G401 (cell line): ENCODE results near the gene ZBTB17. TPM values are rescaled to one million over a fixed set of nuclear protein-coding genes. Genes with fewer than 3 reads are reported as not detected.
"Not testable (repeated sequence)": the region's sequence is repeated elsewhere in the genome, so short reads cannot be mapped to it uniquely, and the experiment has no call there.

Experiments used
- DNase-seq: peaks from one replicate; pipeline ENCODE4 v3.0.0-alpha.2; 2015; ENCODE audit warnings: low spot score
- in situ Hi-C: cut with HindIII; loops from 2 replicates; pipeline ENCODE4 v1.10.0; 2016; ENCODE audit warnings: low sequenced_read_pairs, mixed read lengths
- total RNA-seq: library from RNA; depleted of rRNA; stranded (reverse); fragments of >200 nt; shearing (Covaris generic); gene quantifications from 2 replicates; pipeline ENCODE4 v1.2.3, GENCODE V29; 2014

ZBTB17 gene
- total RNA-seq, 1 experiment from 2014 or later = 32.8 TPM

DNA sequence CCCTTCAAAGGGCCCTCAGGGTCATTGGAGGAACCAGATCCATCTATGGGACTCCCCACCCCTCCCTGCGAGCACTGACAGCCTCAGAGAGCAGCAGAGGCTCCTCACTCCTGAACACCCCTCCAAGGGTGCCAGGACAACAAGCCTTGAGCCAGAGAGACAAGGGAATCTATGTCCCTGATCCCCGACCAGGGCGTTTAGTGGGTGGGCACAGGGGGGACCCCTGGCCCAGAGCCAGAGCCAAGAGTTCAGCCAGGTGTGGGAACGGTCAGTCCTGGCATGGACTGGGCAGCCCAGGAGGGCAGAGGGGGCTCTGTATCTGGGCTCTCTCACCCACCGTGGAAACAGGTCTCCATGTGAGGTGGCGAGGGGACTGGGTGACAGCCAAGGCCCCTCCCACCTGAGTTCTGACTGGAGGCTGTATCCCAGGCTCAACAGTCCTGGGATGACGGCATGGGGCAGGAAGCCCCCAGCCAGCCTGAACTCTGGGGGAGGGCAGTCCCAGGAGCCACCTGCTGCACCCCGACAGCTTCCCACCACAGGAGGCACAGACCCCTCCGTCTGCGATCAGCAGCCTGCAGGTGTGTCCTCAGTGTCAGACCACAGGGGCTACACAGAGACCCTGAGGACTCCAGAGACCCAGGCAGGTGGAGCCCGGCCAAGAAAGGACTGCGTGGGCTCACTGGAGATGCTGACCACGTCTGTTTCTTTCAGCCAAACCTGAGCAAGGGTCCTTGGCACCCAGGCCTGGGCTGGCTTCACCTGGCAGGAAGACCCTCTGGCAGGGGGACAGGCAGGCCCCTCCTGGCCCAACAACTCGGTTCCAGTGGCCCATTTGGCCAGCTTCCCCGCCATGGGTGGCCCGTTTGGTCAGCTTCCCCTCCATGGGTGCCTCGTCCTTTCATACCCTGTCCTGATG, 16.9 kb upstream of the ZBTB17 start:
- in situ Hi-C loops = no loop called here
- no peak for DNase-seq

DNA sequence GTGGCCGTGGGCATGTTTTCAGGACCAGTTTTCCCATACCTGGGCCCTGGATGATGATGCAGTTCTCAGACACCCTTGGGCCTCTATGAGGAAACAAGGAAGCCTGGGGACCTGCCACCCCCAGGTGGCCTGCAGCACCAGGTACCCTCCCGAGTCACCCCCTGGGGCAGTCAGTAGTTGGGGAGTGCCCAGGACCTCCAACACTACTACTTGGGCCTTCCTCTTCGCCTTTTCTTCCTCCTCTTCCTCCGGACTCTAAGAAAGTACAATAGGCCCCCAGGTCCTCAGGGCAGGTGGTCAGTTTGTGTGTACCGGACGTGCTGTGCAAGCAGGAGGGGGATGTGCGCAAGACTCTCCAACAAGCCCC, 16.3 kb upstream of the ZBTB17 start:
- no peak for DNase-seq
- in situ Hi-C loops = no loop called here

DNA sequence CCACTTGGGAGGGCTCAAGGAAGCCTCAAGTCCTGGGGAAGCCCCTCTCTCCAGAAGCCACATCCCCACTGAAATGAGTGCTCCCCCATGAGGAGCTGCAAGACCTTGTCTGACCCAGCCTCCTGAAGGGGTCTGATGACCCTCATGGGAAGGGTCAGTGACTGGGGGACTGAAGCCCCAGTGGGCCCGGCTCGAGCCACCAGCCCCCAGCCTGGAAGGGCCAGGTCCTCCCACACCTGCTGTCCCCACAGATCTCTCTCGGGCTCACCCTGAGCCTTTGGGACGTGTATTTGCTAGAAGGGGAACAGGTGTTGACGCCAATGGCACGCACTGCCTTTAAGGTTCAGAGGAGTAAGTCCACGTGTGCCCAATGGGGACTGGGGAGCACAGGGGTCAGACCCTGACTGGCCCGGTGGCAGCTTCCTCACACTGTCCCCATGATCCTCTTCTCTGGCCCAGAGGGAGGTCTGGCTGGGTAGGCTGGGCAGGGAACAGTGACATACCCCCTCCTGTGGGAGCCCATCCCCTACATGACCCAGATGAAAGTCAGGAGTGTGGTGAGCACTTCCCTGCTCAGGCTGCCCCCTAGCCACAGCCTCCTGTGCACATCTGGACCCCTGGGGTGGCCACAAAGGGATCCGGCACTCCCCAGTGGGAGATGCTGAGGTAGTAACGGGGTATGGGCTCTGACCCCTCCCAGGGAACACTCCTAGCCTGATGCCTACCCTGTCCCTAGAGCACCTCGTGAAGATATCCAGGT, 15.7 kb upstream of the ZBTB17 start:
- no peak for DNase-seq
- in situ Hi-C loops = no loop called here

DNA sequence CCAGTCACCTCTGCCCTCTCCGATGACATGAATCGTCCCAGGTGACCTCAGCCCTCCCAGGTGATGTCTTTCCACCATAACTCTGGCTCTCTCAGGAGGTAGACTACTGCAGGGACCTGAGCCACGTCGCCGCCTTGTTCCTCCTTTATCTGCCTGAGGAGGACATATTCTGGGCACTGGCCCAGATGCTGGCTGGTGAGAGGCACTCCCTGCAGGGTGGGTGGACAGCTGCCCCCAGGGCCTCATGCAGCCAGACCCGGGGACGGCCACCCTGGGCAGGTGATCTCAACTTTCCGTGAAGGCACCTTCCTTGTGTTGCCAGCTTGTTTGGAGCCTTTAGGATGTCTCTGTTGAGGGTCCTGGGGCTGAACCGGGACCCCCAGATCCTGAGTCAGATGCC, 13.9 kb upstream of the ZBTB17 start:
- DNase-seq = no peak
- in situ Hi-C loops = no loop called here

DNA sequence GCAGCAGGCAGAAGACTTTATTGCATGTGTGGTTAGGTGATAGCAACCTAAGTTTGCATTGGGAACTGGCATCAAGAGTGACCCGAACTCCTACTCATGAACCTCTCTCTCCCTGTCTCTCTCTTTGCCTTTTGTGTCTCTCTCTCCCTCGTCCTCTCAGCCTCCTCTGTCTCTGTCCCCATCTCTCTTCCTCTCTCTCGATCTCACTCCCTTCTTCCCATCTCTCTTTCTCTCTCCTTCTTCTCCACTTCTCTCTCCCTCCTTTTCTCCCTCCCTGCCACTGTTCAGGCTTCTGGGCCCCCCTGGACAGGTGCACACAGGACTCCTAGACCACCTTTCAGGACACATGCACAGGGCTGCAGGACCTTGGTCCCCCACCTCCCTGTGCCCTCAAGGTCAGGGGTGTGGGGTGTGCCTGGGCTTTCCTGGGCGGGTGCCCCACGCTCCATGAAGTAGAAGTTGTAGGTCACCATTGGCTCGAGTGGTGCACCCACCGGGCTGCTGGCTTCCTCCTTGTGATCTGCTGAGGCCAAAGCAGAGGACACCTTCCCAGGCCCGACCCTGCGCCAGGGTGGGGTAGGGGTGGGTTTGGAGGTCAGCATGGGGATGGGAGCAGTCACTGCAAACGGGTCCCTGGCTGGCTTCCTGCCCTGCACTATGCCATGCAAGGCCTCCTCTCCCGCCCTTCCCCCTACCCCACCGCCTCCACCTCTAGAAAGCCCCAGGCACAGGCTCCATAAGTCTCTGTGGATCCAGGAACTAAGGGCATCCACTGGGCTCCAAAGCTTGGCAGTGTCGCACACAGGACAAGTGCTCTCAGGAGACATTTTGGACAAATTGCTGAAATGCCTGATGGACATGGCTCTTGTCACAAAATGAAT, 13.2 kb upstream of the ZBTB17 start:
- DNase-seq = no peak
- in situ Hi-C loops = no loop called here

DNA sequence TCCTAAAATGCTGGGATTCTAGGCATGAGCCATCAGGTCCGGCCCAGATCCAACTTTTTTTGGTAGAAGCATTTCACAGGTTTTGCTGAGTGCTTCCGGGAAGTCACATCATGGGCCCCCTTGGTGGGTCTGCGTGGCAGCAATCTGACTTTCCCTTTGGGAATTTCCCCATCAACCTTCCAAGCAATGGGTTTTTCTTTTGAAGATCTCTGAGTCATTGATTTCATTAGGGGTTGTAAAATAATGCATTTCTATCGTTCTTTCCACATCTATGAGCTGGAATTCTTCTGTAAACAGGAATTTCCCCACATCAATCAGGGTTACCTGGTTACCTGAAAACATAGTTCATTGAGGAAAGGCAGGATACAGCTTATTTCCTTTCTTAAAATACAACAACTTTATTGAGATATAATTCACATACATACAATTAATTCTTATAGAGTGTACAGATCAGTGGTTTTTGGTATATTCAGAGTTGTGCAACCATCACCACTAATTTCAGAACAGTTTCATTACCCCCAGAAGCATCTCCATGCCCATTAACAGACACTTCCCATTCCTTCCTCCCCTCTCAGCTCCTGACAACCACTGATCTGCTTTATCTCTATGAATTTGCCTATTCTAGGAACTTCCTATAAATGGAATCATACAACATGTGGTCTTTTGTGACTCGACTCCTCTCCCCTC, 9.9 kb upstream of the ZBTB17 start:
- in situ Hi-C loops = no loop called here
- no peak for DNase-seq

DNA sequence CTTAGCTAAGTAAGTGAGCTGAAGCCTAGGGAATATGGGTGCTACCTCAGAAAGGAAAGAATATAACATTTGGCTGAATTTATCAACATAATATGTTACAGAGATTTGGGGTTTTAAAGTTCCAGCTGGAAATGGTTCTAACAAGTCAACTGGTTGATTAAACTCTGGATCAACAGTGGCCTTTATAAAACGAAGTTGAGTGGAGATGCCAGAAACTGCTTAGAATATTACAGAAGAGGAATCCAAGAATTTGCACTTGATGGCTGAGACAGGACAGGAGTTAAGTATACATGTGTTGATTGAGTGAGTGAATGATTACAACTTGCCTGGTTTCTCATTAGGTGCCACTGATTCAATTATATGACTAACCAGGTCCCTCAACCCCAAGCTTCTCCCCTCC, 7.4 kb upstream of the ZBTB17 start:
- DNase-seq = no peak

DNA sequence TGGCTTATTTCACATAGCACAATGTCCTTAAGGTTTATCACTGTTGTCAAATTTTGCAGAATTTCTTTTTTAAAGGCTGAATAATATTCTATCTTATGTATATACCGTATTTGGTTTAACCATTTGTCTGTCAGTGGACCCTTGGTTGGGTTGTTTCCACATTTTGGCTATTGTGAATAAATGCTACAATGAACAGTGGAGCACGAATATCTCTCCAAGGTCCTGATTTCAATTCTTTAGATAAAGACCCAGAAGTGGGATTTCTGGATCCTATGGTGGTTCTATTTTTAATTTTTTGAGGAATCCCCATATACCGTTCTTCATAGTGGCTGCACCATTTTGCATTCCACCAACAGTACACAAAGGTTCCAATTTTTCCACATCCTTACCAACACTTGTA, 5.8 kb upstream of the ZBTB17 start:
- no peak for DNase-seq
- in situ Hi-C loops = no loop called here

More for the DNA sequence above, 7.4 kb upstream of the ZBTB17 start:
- in situ Hi-C loops = no loop called here

DNA sequence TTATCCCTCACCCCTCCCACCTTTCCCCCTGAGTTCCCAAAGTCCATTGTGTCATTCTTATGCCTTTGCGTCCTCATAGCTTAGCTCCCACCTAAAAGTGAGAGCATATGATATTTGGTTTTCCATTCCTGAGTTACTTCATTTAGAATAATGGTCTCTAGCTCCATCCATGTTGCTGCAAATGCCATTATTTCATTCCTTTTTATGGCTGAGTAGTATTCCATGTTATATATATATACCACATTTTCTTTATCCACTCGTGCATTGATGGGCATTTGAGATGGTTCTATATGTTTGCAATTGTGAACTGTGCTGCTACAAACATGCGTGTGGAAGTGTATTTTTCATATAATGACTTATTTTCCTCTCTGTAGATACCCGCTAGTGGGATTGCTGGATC, 2.0 kb upstream of the ZBTB17 start:
- DNase-seq, in situ Hi-C loops: not testable (repeated sequence)

DNA sequence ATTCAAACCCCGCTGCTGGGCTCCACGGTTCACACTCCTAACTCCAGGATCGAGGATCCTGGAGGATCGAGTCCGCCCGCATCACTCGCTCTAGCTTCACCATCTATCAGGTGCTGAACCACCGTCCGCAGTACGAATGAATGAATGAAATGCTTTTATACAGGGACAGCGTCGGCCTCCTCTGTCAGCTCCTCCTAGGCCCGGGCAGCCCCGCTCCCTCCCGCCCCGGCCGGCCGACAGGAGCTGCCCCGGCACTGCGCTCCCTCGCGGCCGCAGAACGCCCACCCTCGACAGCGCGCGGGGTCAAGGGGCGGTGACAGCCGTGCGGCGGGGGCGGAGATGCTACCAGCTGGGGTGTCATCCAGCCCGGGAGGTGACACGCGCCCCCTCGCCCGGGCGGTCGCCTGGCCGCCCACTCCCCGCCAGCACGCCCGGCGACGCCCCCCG, 520 bp downstream of the ZBTB17 start:
- DNase-seq = peak; percentile 65
- in situ Hi-C loops = no loop called here

DNA sequence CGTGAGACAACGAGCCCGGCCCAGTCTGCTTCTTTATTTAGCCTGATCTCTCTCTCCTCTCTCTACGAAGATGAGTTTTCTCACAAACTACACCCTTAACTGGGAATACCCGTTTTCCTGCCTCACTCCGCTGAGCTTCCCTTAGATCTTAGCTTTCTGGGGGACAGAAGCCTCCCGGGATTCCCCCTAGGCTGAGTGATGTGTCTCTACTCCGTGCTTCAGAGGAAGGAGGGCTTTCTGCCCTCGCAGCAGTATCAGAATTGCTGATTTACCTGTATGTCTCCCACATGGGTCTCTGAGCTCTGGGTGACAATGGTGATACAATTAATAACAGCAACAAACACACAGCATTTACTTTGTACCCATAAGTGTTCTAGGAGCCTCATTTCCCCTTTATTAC, 1.0 kb downstream of the ZBTB17 start:
- DNase-seq = no peak
- in situ Hi-C loops = loop anchor here (25.0 kb wide), 1 partner anchor 163 kb away; the partner anchor contains the start of gene UQCRHL

DNA sequence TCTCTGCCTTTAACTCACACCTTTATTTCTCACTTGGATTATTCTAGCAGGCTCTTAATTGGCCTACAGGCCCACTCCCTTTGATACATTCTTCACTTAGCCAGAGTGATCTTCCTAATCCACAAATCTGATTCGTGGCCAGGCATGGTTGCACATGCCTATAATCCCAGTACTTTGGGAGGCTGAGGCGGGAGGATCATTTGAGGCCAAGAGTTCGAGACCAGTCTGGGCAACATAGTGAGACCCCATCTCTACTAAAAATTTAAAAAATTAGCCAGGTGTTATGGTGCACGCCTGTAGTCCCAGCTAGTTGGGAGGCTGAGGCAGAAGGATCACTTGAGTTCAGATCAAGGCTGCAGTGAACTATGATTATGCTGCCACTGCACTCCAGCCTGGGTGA, 2.1 kb downstream of the ZBTB17 start:
- in situ Hi-C loops = loop anchor here (25.0 kb wide), 1 partner anchor 161 kb away; the partner anchor contains the start of gene UQCRHL
- DNase-seq = no peak

DNA sequence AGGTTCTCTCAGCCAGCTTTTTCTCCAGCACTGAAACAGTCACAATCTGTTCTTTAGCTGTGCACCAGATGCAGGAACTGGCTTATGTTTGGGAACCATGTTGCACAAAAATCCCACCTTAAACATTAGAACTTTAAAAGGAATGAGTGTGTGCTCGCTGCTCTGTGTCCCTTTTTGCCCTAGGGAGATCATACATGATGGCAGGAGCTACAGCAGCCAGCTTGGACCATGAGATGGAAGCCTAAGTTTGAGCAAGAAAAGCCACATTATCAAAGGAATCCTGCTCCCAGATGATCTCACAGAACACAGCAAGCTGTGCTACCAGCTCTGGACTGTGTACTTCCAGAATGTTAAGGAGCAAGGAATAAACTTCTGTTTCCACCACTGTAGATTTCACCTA, 3.5 kb downstream of the ZBTB17 start:
- in situ Hi-C loops = loop anchor here (25.0 kb wide), 1 partner anchor 160 kb away; the partner anchor contains the start of gene UQCRHL

DNA sequence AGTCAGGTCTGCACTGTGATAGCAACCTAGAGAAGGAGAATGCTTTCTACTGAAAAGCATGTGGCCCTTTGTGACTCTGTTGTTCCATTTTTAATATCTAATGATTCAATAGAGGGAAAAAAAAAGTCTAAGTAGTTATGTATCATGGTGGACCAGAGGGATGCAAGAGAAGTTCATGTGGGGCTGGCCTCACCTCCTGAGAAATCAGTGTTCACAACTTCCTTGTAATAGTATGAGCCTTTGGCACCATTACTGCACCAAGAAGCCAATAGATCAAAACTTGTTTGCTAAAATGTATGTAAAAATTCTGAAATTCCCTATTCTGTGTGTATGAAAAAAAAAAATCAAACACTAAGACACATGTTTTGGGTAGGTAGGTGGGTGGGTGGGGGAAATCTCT, 5.0 kb downstream of the ZBTB17 start:
- no peak for DNase-seq
- in situ Hi-C loops = loop anchor here (25.0 kb wide), 1 partner anchor 159 kb away; the partner anchor contains the start of gene UQCRHL

More for the DNA sequence above, 3.5 kb downstream of the ZBTB17 start:
- no peak for DNase-seq

DNA sequence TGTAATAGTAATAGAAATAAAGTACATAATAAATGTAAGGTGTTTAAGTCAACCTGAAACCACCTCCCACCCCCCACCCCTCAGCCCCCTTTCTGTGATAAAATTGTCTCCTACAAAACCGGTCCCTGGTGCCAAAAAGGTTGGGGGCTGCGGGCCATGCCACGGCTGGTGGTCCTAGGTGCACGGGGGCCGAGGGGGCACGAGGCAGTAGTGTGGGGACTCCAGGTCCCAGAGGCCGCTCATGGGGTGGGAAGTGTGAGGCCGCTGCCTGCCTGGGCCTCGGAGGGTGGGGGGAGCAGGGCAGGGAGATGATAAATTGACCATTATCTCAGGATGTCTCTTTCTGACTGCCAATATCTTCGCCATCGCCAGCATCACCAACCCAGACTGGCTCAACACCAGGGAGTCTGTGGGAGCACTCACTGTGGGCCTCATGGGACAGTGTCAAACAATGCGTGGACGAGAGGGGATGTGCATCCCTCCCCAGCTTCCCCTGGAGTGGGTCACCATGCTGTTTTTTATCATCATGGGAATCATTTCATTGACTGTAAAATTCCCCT, 6.5 kb downstream of the ZBTB17 start:
- DNase-seq = no peak
- in situ Hi-C loops = loop anchor here (25.0 kb wide), 1 partner anchor 157 kb away; the partner anchor contains the start of gene UQCRHL

DNA sequence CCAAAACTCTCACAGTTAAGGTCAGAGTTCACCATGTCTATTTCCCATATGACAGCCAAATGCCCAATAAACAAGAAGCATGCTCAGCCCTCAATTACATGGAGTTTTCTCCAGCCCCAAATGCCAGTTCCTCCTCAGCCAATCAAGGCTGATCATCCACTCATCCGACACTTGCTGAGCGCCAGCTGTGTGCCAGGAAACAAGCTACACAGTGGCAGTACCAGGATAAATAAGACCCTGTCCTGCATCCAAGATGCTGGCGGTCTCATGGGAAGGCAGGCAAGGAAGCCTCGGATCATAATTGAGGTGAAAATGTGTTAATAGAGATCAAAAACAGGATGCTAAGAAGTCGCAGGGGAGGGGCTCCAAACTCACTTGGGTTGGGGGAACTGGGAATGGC, 7.7 kb downstream of the ZBTB17 start:
- no peak for DNase-seq
- in situ Hi-C loops = loop anchor here (25.0 kb wide), 1 partner anchor 156 kb away; the partner anchor contains the start of gene UQCRHL

DNA sequence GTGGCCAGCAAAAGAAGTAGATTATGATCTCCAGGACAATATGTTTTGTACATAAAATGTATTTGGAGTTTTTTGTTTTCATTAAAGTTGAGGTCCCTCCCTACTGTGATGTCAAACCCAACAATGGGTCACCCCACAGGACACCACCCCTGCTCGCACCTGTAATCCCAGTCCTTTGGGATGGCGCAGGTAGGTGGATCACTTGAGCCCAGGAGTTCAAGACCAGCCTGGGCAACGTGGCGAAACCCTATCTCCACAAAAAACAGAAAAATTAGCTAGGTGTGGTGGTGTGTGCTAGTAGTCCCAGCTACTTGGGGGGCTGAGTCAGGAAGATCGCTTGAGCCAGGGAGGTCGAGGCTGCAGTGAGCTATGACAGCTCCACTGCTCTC, 9.0 kb downstream of the ZBTB17 start:
- DNase-seq = no peak
- in situ Hi-C loops = loop anchor here (25.0 kb wide), 1 partner anchor 155 kb away; the partner anchor contains the start of gene UQCRHL
